GM10266 (cell line): Measurements from ENCODE around the gene RAB1A.

Source experiments
- DNase-seq: peaks from one replicate; pipeline ENCODE4 v3.0.0; 2012; ENCODE audit errors: extremely low spot score
- CTCF ChIP-seq: IDR thresholded peaks from 2 replicates; pipeline ENCODE4 v1.5.1; 2012; ENCODE audit warnings: mild to moderate bottlenecking, low read depth; ENCODE audit not compliant: control insufficient read depth, insufficient read depth; ENCODE audit errors: missing control alignments

The RAB1A gene

GRCh38 chr2:65153515-65153914 is 23.6 kb upstream of the RAB1A start:
- no peak for TF ChIP-seq CTCF
- DNase-seq: no peak

GRCh38 chr2:65146078-65146477 is 16.2 kb upstream of the RAB1A start:
- DNase-seq: no peak
- no peak for TF ChIP-seq CTCF

- no peak for TF ChIP-seq CTCF
- no peak for DNase-seq
These were observed 14.7 kb upstream of the RAB1A start for GRCh38 chr2:65144571-65144970.

GRCh38 chr2:65142515-65142914 is 12.6 kb upstream of the RAB1A start:
- no peak for DNase-seq
- no peak for TF ChIP-seq CTCF

- DNase-seq: no peak
These were observed 7.4 kb upstream of the RAB1A start for GRCh38 chr2:65137197-65137775.

GRCh38 chr2:65136253-65136652 is 6.3 kb upstream of the RAB1A start:
- no peak for DNase-seq
- TF ChIP-seq CTCF: no peak

More at GRCh38 chr2:65137197-65137775, 7.4 kb upstream of the RAB1A start:
- TF ChIP-seq CTCF: no peak

GRCh38 chr2:65134158-65134557 is 4.3 kb upstream of the RAB1A start:
- no peak for TF ChIP-seq CTCF
- DNase-seq: no peak
